SU-DHL-6 (cell line): ENCODE measurements around the gene LGALS14.
"Not testable (repeated sequence)": the region's sequence is repeated elsewhere in the genome, so short reads cannot be mapped to it uniquely, and the experiment has no call there.

Experiments used
- H2AFZ ChIP-seq: fragments of 200-600 bp; sonication (generic); 2 replicates; pipeline ENCODE4 v1.6.1; 2014; ENCODE audit warnings: low read depth, mild to moderate bottlenecking, moderate library complexity, mixed read lengths, antibody characterized with exemption, low read length; ENCODE audit not compliant: severe bottlenecking
- H3F3A ChIP-seq: fragments of 200-600 bp; shearing (Covaris generic); 2 replicates; pipeline ENCODE4 v1.6.0; 2016; ENCODE audit warnings: antibody characterized with exemption, mild to moderate bottlenecking; ENCODE audit not compliant: insufficient read depth
- H3K27ac ChIP-seq: fragments of 200-600 bp; sonication (generic); 2 replicates; pipeline ENCODE4 v1.5.1; 2016; ENCODE audit warnings: low read depth, mild to moderate bottlenecking, low read length, moderate library complexity, mixed read lengths
- H3K27me3 ChIP-seq: fragments of 200-600 bp; sonication (generic), shearing (Covaris generic); 2 replicates; pipeline ENCODE4 v1.6.0; 2014; ENCODE audit warnings: mild to moderate bottlenecking, low read length
- H3K36me3 ChIP-seq: fragments of 200-600 bp; sonication (generic); 2 replicates; pipeline ENCODE4 v1.6.1; 2014; ENCODE audit warnings: mild to moderate bottlenecking, low read length, mixed read lengths
- H3K4me2 ChIP-seq: fragments of 300-600, 200-600 bp; shearing (Covaris generic), sonication (generic); 2 replicates; pipeline ENCODE4 v1.6.0; 2014; ENCODE audit warnings: low read length, low read depth, mild to moderate bottlenecking; ENCODE audit not compliant: poor library complexity, severe bottlenecking
- H3K4me3 ChIP-seq: fragments of 200-600 bp; sonication (generic); 2 replicates; pipeline ENCODE4 v1.5.1; 2014; ENCODE audit warnings: antibody characterized with exemption, low read length, mild to moderate bottlenecking, mixed read lengths; ENCODE audit not compliant: insufficient read depth, poor library complexity, severe bottlenecking
- H3K79me2 ChIP-seq: fragments of 200-600 bp; sonication (generic); 2 replicates; pipeline ENCODE4 v1.6.1; 2014; ENCODE audit warnings: mild to moderate bottlenecking, low read length, moderate library complexity; ENCODE audit not compliant: insufficient read depth
- H3K9ac ChIP-seq: fragments of 200-600 bp; sonication (generic); 2 replicates; pipeline ENCODE4 v1.7.0; 2014; ENCODE audit warnings: mild to moderate bottlenecking, low read length
- H3K9me2 ChIP-seq: fragments of 200-600 bp; sonication (generic); replicated peaks from 2 replicates; pipeline ENCODE4 v1.6.1; 2014; ENCODE audit warnings: low read length; ENCODE audit not compliant: insufficient read depth
- H3K9me3 ChIP-seq: fragments of 200-600 bp; sonication (generic); 2 replicates; pipeline ENCODE4 v1.6.1; 2014; ENCODE audit warnings: low read length, mixed read lengths; ENCODE audit not compliant: insufficient read depth
- H4K20me1 ChIP-seq: fragments of 200-600 bp; sonication (generic); 2 replicates; pipeline ENCODE4 v1.6.1; 2014; ENCODE audit warnings: low read depth, mild to moderate bottlenecking, antibody characterized with exemption, low read length, moderate library complexity, mixed read lengths
- CTCF ChIP-seq: fragments of 200-600 bp; sonication (generic); IDR thresholded peaks from one replicate; pipeline ENCODE4 v1.5.1; 2017; ENCODE audit warnings: antibody characterized with exemption, mild to moderate bottlenecking, low read length, moderate library complexity; ENCODE audit not compliant: insufficient read depth, poor library complexity, severe bottlenecking
- EZH2phosphoT487 ChIP-seq: fragments of 200-600 bp; sonication (generic), shearing (Covaris generic); conservative IDR thresholded peaks from 2 replicates; pipeline ENCODE4 v1.6.1; 2018; ENCODE audit warnings: mild to moderate bottlenecking, antibody characterized with exemption, low read length, moderate library complexity, mixed read lengths

The LGALS14 gene

GRCh38 chr19:39671739-39672363 lies 32.4 kb upstream of the LGALS14 start:
- no peak for TF ChIP-seq CTCF
- TF ChIP-seq EZH2phosphoT487, result no peak
- Histone ChIP-seq H3K79me2 (no peaks in the 10 kb centered on the region), H3K4me3 (no peak overlapping the region), H3F3A (no peaks in the 10 kb centered on the region), H3K4me2 (no peak overlapping the region), H2AFZ (no peak overlapping the region), H3K36me3 (no peaks in the 10 kb centered on the region), H3K9ac (no peak overlapping the region), H3K9me3 (no peaks in the 10 kb centered on the region), H3K27me3 (no peaks in the 10 kb centered on the region), H3K9me2 (no peaks in the 10 kb centered on the region), H4K20me1 (no peaks in the 10 kb centered on the region), H3K27ac (no peak overlapping the region)

DNA sequence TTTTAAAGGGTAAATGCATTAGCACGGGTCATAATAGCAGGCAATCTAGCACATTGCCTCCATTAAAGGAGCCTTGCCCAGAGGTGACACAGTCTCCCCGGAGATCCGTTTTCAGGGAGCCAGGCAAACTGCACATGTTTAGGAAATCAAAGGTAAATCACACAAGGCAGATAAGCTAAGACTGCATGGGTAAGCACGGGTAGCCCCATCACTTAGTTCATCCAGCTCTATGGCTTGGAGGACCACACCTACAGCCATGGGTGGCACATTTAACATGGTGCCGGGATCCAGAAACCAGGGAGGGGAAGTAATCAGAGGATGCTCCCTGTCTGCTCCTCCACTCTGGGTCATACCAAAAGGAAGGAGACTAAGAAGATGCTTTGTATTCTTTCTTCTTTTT lies 31.8 kb upstream of the LGALS14 start:
- Histone ChIP-seq H3K4me2 (no peak overlapping the region), H3F3A (no peaks in the 10 kb centered on the region), H3K27me3 (no peaks in the 10 kb centered on the region), H2AFZ (no peak overlapping the region), H3K4me3 (no peak overlapping the region), H3K36me3 (no peaks in the 10 kb centered on the region), H3K9me2 (no peaks in the 10 kb centered on the region), H3K9ac (no peak overlapping the region), H3K9me3 (no peaks in the 10 kb centered on the region), H3K27ac (no peak overlapping the region), H4K20me1 (no peaks in the 10 kb centered on the region), H3K79me2 (no peaks in the 10 kb centered on the region)
- TF ChIP-seq CTCF (no peak), EZH2phosphoT487 (no peak)

- H3K27me3 ChIP-seq, H3K27ac ChIP-seq, H4K20me1 ChIP-seq, H3K9me3 ChIP-seq, H3K9me2 ChIP-seq, H3K4me2 ChIP-seq, H3K79me2 ChIP-seq, H3F3A ChIP-seq, H3K9ac ChIP-seq, H3K36me3 ChIP-seq, H2AFZ ChIP-seq, H3K4me3 ChIP-seq: not testable (repeated sequence)
These were observed 30.4 kb upstream of the LGALS14 start for GRCh38 chr19:39673862-39674261.

- Histone ChIP-seq H3K79me2 (no peaks in the 10 kb centered on the region), H3F3A (no peaks in the 10 kb centered on the region), H4K20me1 (no peaks in the 10 kb centered on the region), H3K9me3 (no peaks in the 10 kb centered on the region), H3K4me3 (no peak overlapping the region), H3K27me3 (no peaks in the 10 kb centered on the region), H3K4me2 (no peak overlapping the region), H3K9me2 (no peaks in the 10 kb centered on the region), H3K9ac (no peak overlapping the region), H3K27ac (no peak overlapping the region), H3K36me3 (no peaks in the 10 kb centered on the region), H2AFZ (no peak overlapping the region)
- TF ChIP-seq CTCF (no peak), EZH2phosphoT487 (no peak)
These were observed 28.3 kb upstream of the LGALS14 start for GRCh38 chr19:39676004-39676403.
